Measurements from ENCODE around the gene PLAAT4. TPM values are rescaled to one million over a fixed set of nuclear protein-coding genes. Genes with fewer than 3 reads are reported as not detected.
"Not testable (repeated sequence)": the region's sequence is repeated elsewhere in the genome, so short reads cannot be mapped to it uniquely, and the experiment has no call there.

The PLAAT4 gene
- total RNA-seq, 1 donor from 2014 or later, result 28.3 TPM

DNA sequence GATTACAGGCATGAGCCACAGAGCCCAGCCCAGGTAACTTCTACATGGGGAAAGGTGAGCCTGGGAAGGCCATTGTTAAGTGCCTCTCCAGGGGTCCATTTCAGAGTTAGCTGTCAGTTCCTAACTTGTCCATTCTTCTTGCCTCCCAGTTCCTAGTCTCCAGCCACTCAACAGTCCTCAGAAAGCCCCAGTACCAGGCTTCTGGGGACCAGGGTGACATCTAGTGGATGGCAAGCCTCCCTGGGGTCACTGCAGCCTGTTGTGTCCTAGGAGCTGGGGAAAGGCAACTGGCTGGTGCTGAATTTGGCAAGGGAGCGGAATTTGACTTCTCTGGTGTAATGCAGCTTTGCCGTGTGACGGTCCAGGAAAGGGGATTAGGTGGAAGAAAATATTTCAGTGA is 28.6 kb upstream of the PLAAT4 start:
- intact Hi-C loops (cut with DNase I), result no loop called here
- ATAC-seq (ENCODE audit: poor library complexity) (peak; percentile 74), DNase-seq (peak; percentile 67)

DNA sequence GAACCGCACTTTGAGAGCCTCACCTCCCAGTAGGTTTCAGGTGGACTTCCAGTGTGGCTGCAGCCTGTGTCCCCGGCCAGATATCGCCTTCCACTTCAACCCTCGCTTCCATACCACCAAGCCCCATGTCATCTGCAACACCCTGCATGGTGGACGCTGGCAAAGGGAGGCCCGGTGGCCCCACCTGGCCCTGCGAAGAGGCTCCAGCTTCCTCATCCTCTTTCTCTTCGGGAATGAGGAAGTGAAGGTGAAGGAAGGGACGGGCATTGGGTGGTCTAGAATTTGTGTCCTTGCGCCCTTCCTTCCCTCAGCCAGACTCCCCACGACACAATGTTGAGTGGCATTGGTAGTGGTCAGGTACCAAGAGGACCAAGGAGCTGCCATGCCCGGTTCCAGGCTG is 27.9 kb upstream of the PLAAT4 start:
- DNase-seq (no peak), ATAC-seq (ENCODE audit: poor library complexity) (no peak)
- intact Hi-C loops (cut with DNase I), result no loop called here

DNA sequence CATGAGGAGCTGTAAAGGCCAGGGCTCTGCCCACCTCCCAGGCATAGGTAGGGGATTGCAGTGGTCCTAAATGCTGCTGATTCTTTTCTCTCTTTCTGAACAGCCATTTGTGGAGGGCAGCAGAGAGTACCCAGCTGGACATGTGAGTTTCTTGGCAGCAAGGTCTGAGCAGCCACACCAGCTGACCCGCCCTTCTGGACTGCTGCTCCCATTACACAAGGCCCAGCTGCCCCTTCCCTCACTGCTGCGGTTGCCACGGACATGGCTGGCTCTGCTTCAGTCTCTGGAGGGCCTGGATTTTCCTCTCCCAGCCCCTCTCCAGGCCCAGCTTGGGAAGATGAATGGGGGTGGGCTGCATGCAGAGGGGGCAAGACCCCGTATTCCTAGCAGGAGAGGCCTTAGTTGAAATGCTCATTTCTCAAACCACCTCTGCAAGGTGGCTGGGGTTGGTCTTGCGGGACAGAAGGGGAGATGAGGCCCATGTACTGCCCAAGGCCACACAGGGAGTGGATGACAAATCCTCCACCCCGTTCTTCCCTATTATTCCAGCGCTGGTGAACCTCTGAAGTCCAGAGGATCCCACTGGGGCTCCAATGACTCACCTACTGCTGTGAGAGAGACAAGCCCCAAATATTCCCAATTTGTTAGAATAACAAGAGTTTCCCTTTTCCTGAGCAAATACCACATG is 26.1 kb upstream of the PLAAT4 start:
- ATAC-seq (ENCODE audit: poor library complexity) (peak; percentile 75), DNase-seq (peak; percentile 76)
- intact Hi-C loops (cut with DNase I), result no loop called here

DNA sequence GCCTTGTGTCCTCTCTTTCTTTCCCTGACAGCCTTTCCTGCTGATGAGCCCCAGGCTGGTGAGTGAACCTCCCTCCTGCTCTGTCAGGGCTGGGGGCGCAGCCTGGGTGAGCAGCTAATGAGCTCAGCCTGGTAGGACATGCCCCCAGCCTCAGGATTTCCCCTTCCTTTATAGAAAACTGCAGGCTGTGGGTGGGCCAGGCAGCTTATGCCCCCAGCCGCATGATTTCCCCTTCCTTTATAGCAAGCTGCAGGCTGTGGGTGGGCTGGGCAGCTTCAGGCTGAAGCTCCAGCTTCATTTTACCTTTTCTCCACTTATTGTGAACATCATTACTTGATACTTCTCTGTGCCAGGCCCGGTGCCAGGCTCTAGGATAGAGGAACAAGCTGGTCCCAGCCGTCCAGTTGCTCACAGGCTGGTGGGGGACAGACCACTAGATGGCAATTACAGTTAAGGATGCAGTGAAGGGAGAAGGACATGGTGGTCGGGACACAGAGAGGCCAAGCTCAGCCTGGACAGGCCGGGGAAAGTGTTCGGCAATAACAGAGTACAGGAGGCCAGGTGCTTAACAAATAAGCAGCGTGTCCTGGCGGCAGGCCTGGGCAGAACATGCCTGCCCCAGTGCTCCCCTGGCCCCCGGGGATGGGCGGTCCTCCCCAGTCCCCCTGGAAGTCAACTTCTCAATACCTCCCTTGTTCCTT is 25.4 kb upstream of the PLAAT4 start:
- intact Hi-C loops (cut with DNase I), result no loop called here
- no peak for DNase-seq
- no peak for ATAC-seq (ENCODE audit: poor library complexity)

DNA sequence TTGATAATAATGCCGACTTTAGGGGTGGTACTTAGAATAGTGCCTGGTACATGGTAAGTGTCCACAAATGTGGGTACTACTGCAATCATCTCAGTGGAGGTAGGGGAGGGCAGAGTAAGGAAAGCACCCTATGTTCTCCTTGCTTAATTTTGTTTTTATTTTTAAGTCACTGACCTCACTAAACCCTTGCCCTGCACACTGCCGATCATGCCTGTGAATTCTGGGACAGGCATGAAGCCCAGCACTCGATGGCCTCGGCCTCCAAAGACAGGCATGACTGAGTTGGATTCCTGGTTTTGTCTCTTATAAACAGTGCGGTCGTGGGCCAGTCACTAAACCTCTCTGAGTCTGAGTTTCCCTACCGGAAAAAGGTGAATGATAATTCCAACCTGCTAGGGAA is 23.8 kb upstream of the PLAAT4 start:
- intact Hi-C loops (cut with DNase I), result no loop called here
- no peak for ATAC-seq (ENCODE audit: poor library complexity)
- DNase-seq, result no peak

DNA sequence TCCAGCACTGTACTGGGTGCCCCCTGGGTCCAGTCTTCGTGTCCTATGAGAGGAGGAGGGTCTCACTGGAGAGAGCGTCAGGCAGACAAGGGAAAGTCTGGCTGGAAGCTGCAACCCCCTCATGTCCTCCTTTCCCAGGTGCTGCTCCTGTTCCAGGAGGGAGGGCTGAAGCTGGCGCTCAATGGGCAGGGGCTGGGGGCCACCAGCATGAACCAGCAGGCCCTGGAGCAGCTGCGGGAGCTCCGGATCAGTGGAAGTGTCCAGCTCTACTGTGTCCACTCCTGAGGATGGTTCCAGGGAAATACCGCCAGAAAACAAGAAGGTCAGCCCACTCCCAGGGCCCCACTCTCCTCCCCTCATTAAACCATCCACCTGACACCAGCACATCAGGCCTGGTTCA is 20.5 kb upstream of the PLAAT4 start:
- intact Hi-C loops (cut with DNase I), result no loop called here
- ATAC-seq (ENCODE audit: poor library complexity) (no peak), DNase-seq (no peak)

DNA sequence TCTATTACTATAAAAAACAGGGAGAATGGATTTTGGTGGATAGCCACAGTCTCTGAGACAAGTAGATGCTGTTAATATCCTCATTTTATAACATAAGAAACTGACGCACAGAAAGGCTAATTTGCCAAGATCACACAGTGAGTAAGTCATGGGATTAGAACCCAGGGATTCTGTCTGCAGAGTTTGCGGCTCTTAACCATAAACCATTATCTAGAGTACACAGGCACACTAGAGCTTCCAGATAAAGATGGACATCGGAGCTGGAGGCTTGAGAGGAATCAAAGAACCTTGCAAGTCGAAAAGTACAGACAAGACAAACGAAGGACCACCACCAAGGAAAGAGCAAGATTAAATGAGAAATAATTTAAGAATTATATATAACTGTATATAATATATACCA is 19.5 kb upstream of the PLAAT4 start:
- intact Hi-C loops (cut with DNase I), result no loop called here
- no peak for ATAC-seq (ENCODE audit: poor library complexity)
- no peak for DNase-seq

DNA sequence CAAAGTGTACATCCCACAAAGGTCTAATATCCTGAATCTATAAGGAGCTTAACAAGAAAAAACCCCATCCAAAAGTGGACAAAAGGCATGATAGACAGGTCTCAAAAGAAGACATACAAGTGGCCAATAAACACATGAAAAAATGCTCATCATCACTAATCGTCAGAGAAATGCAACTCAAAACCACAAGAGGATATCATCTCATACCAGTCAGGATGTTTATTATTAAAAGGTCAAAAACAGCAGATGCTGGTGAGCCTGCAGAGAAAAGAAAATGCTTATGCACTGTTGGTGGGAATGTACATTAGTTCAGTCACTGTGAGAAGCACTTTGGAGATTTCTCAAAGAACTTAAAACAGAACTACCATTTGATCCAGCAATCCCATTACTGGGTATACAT is 18.1 kb upstream of the PLAAT4 start:
- DNase-seq, result no peak
- intact Hi-C loops (cut with DNase I), result no loop called here
- no peak for ATAC-seq (ENCODE audit: poor library complexity)

DNA sequence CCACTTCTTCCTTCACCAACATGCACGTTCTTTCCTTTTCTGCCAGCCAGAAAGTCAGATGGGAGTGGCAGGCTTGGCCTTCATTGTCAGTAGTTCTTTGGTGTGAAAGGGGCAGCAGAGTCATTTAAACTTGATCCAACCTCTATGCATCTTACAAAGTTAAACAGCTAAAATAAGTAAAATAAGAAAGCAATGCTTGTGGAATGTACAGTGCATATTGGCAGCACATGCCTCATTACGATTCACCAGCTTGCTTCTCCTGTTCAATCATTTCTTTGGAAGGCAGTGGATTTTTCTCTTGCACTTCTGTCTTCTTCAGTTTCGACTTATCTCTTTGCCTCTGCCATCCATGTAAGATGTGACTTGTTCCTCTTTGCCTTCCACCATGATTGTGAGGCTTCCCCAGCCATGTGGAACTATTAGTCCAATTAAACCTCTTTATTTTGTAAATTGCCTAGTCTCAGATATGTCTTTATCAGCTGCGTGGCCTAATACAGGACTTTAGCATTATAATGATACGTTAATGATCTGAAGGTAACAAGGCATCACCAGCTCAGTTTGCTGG is 15.9 kb upstream of the PLAAT4 start:
- DNase-seq (no peak), ATAC-seq (ENCODE audit: poor library complexity) (no peak)
- intact Hi-C loops (cut with DNase I), result no loop called here

DNA sequence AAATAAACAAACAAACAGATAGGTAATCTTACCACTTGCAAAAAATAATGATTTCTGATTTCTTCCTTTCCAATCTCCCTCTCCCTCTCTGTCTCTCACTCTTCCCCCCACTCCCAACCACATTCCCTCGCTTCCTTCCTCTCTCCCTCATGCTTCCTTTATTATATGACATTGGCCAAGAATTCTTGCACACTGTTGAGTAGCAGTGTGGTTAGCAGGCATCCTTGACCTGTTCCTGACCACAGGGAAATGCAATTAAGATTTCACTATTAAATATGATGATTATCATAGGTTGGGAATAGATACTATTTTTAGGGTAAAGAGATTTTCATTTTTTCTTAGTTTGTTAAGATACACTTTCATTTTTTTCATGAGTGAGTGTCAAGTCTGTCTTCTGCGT is 14.7 kb upstream of the PLAAT4 start:
- no peak for ATAC-seq (ENCODE audit: poor library complexity)
- no peak for DNase-seq
- intact Hi-C loops (cut with DNase I), result no loop called here

DNA sequence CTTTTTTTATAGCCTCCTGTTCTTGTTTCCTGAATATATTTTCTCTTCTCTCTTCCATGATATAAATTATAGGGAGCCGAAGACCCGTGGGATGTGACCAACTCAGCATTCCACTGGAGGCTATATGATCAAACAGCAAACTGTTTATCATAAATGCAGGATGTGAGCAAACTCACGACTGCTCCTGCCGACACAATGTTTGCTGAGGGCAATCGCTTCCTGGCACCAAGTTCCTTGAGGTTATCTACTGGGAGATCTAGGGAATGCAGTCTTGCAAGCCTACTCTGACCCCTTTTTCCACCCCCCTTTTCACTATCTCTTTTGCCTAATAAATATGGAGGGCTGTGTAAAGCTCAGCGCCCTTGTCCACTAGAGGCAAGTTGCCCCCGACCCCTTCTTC is 13.5 kb upstream of the PLAAT4 start:
- intact Hi-C loops (cut with DNase I), result no loop called here
- DNase-seq, result no peak
- no peak for ATAC-seq (ENCODE audit: poor library complexity)

DNA sequence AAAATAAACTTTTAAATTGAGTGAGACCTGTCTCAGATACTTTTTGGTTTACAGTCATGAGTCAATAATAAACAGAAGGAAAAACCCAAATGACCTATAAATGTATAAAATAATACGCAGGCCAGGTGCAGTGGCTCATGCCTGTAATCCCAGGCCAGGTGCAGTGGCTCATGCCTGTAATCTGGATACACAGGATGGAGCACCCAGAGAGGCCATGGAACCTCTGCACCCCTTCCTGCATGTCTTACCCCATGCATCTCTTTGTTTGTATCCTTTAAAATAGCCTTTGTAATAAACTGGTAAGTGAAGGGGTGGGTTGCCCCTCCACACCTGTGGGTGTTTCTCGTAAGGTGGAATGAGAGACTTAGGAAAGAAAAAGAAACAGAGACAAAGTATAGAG is 8.9 kb upstream of the PLAAT4 start:
- intact Hi-C loops (cut with DNase I), result no loop called here
- DNase-seq (no peak), ATAC-seq (ENCODE audit: poor library complexity) (no peak)

DNA sequence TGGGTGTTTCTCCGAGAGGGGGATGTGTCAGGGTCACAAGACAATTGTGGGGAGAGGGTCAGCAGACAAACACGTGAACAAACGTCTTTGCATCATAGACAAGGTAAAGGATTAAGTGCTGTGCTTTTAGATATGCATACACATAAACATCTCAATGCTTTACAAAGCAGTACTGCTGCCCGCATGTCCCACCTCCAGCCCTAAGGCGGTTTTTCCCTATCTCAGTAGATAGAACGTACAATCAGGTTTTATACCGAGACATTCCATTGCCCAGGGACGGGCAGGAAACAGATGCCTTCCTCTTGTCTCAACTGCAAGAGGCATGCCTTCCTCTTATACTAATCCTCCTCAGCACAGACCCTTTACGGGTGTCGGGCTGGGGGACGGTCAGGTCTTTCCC is 8.5 kb upstream of the PLAAT4 start:
- intact Hi-C loops (cut with DNase I); DNase-seq: not testable (repeated sequence)

DNA sequence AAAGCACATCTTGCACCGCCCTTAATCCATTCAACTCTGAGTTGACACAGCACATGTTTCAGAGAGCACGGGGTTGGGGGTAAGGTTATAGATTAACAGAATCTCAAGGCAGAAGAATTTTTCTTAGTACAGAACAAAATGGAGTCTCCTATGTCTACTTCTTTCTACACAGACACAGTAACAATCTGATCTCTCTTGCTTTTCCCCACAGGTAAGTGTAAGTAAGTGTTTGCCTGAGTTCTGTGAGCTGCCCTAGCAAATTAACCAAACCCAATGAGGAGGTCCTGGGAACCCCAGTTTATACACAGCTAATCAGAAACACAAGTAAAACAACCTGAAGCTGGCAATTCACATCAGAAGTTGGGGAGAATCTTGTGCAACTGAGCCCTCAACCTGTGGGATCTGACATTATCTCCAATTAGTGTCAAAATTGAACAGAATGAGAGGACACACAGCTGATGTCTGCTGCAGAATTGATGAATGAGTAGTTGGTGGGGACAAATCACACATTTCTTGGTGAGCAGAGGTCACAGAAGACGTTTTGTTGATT is 7.8 kb upstream of the PLAAT4 start:
- intact Hi-C loops (cut with DNase I); ATAC-seq (ENCODE audit: poor library complexity); DNase-seq: not testable (repeated sequence)

More for the DNA sequence above, 8.5 kb upstream of the PLAAT4 start:
- ATAC-seq (ENCODE audit: poor library complexity), result not testable (repeated sequence)

DNA sequence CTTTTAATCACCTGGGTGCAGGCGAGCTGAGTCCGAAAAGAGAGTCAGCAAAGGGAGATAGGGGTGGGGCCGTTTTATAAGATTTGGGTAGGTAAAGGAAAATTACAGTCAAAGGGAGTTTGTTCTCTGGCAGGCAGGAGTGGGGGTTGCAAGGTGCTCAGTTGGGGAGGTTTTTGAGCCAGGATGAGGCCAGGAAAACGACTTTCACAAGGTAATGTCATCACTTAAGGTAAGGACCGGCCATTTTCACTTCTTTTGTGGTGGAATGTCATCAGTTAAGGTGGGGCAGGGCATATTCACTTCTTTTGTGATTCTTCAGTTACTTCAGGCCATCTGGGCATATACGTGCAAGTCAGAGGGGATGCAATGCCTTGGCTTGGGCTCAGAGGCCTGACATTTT is 7.2 kb upstream of the PLAAT4 start:
- intact Hi-C loops (cut with DNase I); ATAC-seq (ENCODE audit: poor library complexity); DNase-seq: not testable (repeated sequence)

DNA sequence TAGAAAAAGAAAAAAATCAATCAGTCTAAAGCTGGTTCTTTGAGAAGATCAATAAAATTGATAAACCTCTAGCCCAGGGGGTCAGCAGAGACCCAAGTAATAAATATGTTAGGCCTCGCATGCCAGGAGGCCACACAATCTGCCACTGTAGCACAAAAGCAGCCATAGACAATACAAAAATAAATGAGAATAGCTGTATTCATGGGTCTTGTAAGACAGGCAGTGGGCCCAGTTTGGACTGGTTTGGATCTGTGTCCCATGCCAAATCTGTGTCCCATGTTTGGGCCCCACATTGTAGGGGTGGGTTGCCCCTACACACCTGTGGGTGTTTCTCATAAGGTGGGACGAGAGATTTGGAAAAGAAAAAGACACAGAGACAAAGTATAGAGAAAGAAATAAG is 6.6 kb upstream of the PLAAT4 start:
- no peak for DNase-seq
- no peak for ATAC-seq (ENCODE audit: poor library complexity)
- intact Hi-C loops (cut with DNase I), result no loop called here

DNA sequence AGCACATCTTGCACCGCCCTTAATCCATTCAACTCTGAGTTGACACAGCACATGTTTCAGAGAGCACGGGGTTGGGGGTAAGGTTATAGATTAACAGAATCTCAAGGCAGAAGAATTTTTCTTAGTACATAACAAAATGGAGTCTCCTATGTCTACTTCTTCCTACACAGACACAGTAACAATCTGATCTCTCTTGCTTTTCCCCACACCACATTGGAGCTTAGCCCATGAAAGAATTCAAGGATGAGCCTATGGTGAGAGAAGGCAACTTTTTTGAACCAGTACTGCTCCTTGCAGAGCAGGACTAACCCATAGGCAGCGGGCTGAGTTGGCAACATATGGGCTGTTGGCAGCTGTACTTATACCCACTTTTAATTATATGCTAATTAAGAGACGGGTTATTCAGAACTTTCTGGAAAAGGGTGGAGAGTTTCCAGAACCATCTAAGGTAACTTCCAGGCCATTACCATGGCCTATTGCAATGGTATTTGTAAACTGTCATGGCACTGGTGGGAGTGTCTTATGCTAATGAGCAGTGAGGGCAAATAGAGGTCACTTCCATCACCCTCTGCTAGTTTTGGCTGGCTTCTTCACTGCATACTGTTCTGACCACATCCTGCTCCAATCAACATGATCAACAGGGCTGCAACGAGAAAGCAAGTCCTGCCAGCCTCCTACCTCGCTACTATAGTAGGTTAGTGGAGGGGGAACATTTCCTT is 5.4 kb upstream of the PLAAT4 start:
- DNase-seq; ATAC-seq (ENCODE audit: poor library complexity); intact Hi-C loops (cut with DNase I): not testable (repeated sequence)

DNA sequence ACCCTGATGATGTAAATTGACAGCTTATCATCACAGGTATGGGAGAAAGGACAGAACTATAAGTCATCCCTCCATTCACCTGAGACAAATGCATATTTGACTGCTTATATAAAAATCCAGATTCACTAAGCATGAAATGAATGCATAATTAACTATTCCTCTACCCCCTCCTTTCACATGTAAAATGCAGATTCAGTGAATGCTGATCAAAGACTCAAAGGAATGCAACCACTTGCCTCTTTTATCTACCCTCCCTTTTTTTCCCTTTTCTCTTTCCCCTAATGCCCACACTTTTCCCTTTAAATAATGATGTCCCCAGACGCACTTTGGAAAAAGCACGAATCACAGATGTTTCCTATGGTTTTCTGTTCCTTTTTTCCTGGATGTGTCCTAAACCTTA is 4.5 kb upstream of the PLAAT4 start:
- DNase-seq (no peak), ATAC-seq (ENCODE audit: poor library complexity) (no peak)
- intact Hi-C loops (cut with DNase I), result no loop called here

DNA sequence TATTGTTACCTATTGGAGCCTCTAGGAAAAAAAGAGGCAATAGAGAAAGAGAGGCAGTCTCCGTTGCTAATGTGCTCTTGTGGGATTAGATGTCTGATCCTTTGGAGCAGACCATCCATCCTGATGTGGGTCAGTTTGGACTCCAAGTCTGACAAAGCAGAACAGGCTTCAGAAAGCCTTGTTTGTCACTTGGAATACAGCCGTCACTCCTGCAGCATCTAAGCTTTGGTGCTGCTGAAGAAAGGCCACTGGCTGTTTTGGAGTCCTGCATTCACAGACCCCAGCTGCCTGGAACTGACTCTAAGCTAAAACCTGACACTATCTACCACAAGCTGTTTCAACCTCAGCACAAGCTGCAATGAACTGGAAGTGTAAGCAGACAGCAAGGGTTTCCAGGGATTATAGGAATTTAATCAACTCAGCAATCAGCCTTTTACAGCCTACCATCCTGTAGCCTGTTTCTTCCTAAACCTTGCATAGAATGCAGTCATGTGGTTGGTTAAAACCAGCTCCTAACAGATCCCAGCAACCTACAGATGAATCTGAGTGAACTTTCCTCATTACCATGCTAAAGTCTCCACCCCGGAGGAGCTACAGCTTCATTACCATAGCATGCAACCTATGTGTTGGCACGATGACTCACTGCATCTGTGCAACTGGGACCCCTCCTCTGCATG is 3.7 kb upstream of the PLAAT4 start:
- ATAC-seq (ENCODE audit: poor library complexity), result no peak
- DNase-seq, result no peak
- intact Hi-C loops (cut with DNase I), result no loop called here

All from Right ventricle myocardium superior (tissue), 1 donor.